HTERT RPE-1 (cell line): ENCODE data around the gene POLD2.
"Not testable (repeated sequence)": the region's sequence is repeated elsewhere in the genome, so short reads cannot be mapped to it uniquely, and the experiment has no call there.

Experiments used
- in situ Hi-C: fragments of 300-500 bp; cut with MboI; formaldehyde crosslinking; loops from 4 replicates; pipeline ENCODE4 v1.14.3; 2020; ENCODE audit warnings: low sequenced_read_pairs

Gene POLD2

DNA sequence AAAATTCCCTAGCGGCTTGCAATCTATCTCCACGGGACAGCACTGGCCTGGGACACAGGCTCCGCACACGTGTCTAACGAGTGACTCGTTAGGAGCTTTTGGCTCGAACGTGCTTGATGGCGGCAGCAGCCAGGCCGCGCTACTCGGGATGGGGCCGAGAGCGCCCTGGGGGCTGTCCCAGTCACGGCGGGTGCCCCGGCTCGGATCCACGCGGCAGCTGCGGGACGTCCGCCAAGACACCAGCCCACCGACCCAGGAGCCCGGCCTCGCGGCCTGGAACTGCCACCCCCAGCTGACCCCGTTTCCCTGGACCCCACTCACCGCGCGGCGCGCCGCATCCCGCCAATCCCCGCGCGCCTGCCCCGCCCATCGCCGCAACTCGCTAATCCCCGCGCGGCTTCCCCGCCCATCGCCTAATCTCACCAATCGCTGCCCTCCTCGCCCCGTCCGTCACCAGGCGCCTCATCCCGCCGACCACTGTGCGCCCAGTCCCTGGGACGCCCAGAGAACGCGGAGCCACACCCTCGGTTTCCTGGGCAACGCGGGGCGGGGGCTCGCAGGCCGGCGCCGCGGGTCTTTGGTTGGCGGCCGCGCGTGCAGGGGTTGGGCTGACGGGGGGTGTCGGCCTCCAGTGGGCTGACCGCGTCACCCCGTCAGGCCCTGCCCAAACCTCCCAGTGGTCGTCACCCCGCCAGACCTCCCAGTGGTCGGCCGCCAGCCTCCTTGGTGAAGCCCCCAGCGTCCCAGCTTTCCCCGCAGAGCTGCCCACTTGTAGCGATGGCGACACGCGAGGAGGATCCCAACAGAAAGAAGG is at the start of gene POLD2:
POLD2 (minus strand) TSS at position 359 of the 814 bp plus-strand sequence. CDS start 1,495 bp downstream, outside the sequence.
- in situ Hi-C loops: no loop called here

DNA sequence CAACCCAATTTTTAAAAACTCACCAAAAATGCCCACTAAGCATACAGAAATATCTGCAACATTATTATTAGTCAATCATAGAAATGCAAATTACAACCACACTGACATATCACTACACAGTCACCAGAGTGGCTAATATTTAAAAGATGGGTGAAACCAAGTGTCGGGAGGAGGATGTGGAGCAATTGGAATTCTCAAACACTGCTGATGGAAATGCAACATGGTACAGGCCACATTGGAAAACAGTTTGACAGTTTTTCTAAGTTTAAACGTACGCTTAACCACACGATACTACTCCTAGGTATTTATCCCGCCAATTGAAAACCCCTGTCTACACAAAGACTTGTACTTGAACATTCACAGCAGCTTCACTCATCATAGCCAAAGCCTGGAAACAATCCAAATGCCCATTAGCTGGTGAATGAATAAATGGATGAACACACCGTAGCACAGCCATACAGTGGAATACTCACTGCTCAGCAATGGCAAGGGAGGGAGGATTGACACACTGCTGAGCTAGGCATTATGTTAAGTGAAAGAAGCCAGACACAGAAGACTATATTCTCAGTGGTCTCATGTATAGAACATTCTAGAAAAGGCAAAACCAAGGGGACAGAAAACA is 49.6 kb upstream of the POLD2 start:
- in situ Hi-C loops: no loop called here

DNA sequence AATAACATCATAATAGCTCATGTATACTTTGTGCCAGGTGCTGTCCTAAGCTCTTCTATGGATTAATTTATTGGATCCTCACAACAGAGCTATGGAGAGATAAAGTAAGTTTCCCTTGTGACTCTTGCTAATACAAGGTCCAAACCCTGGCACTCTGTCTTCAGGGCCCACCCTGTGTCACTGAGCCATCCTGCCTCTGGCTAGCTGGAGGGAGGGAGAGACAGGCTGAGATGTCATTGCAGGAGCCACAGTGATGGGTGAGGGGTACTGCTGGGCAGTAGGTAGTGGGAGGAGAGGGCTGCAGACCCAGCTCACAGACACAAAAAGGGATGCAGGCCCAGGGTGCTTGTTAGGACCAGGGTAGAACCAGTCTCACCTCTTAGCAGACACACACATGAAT is 49.0 kb upstream of the POLD2 start:
- in situ Hi-C loops: no loop called here

DNA sequence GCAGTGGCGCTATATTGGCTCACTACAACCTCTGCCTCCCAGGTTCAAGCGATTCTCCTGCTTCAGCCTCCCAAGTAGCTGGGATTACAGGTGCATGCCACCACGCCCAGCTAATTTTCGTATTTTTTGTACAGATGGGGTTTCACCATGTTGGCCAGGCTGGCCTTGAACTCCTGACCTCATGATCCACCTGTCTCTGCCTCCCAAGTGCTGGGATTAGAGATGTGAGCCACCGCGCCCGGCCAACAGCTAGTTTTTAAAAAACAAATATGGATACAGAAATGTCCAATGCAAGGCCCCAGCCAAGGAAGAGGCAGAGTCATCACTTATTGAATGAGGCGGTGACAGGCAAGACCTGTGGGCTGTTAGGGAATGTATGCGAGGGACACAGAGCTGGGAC is 48.6 kb upstream of the POLD2 start:
- in situ Hi-C loops: not testable (repeated sequence)

DNA sequence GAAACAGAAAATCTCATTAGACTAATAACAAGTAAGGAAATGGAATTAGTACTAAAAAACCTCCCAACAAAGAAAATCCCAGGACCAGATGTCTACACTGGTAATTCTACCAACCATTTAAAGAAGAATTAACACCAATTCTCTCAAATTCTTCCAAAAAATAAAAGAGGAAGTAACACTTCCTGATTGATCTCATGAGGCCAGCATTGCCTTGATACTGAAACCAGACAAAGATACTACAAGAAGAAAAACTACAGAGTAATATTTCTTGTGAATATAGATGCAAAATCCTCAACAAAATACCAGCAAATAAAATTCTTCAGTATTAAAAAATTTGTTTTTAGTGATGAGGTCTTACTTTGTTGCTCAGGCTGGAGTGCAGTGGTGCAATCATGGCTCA is 44.6 kb upstream of the POLD2 start:
- in situ Hi-C loops: no loop called here

DNA sequence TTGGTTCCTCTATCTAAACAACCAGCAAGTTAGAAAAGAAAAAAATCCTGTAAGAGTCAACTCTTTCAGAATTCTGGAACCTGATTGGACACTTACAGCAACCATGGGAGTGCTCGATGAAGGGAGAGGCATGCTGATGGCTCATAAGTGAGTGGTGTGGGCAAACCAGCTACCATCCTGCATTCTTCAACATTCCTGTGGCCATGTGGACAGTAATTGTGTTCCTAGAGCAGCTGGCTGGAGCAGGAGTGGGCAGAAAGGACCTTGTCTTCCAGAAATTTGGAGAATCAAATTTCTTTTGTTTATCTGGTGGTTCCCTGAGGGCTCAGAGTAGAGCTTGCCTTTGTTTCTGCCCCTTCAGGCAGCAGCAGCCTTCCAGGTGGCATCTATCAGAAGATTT is 40.2 kb upstream of the POLD2 start:
- in situ Hi-C loops: no loop called here

DNA sequence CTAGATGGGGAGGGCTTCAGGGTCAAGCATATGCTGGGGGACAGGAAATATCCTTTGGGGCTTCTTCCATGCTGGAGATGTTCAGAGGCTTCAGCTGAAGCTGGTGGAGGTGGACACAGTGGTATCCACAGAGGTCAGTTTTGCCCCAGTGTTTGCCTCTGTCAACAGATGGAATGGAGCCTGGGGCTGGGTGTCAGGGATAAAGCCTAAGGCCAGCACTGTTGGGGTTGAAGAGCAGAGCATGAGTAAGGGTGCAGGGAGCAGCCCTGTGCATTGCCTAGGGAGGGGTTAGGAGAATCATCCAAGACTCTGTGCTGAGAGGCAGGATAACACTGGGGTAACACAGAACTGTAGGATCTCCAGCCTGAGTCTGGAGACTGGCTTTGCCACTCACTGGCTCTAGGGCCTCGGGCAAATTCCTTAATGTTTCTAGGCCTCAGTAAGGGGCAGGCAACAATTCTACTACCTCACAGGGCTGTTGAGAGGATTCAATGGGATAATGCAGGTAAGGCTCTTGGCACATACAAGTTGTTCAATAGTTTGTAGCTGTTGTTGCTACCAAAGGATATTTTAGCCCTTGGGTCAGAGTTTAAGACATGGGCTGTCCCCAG is 39.5 kb upstream of the POLD2 start:
- in situ Hi-C loops: no loop called here

DNA sequence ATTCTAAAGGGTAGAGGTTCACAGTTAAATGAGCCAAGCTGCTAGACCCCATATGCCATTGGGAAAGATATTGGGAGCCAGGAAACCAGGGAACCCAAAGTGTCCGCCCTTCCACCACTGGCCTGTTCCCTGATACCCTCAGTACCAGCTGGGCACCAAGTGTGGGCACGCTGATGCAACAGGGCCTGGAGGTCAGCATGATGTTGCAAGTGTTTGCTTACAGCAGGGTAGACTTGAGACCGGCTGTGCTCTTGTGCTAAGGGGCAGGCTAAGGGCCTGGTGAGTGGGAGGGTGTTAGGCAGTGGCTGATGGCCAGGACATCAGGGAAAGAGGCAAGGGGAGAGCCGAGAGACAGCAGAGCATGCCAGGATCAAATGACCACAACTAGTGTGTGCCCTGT is 38.8 kb upstream of the POLD2 start:
- in situ Hi-C loops: no loop called here

DNA sequence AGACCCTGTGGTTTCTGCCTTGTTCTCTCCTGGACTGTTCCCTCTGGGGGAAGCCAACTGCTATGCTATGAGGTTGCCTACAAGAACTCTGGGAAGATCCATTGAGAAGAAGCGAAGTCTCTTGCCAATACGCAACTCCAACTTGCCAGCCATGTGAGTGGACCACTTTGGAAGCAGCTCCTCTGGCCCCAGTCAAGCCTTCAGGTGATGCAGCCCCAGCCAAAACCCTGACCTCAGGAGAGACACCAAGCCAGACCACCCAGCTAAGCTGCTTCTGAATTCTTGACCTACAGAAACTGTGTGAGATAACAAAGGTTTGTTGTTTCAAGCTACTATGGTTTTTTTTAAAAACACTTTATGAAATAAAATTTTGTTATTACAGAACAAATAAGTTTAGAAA is 38.0 kb upstream of the POLD2 start:
- in situ Hi-C loops: no loop called here

DNA sequence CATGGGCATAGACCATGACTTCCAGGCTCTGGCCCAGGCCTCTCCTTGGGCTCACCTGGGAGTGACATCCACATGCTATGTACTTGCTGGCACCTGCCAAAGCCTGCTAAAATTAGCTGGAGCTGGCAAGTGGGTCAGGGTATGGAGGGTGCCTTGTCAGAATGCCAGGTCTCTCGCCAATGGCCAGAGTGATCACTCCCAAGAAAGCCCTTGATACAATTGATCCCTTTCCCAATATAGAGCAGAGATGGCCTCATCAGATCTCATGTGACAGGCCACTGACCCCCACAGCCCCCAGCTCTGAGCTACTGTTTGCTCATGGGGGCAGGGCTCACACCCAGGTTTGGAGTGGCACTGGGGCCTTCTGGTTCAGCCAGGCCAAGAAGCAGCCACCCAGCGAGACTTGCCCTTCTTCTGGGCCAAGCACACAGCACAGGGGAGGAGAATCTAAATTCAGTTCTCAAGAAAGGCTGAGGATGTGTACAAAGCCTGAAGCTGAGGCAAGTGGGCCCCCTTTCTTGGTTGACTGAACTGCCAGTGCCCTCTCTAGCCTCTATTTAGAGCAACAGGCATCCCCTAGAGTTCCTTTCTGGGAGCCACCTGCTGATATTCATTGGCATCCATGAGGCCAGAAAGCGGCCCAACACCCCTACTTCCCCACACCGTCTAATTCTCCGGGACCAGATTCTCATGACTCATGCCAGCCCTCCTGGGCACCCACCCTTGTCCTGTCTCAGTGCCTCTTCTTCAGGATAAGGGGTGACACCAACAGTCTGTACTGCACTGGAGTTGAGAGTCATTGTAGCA is 36.7 kb upstream of the POLD2 start:
- in situ Hi-C loops: no loop called here

DNA sequence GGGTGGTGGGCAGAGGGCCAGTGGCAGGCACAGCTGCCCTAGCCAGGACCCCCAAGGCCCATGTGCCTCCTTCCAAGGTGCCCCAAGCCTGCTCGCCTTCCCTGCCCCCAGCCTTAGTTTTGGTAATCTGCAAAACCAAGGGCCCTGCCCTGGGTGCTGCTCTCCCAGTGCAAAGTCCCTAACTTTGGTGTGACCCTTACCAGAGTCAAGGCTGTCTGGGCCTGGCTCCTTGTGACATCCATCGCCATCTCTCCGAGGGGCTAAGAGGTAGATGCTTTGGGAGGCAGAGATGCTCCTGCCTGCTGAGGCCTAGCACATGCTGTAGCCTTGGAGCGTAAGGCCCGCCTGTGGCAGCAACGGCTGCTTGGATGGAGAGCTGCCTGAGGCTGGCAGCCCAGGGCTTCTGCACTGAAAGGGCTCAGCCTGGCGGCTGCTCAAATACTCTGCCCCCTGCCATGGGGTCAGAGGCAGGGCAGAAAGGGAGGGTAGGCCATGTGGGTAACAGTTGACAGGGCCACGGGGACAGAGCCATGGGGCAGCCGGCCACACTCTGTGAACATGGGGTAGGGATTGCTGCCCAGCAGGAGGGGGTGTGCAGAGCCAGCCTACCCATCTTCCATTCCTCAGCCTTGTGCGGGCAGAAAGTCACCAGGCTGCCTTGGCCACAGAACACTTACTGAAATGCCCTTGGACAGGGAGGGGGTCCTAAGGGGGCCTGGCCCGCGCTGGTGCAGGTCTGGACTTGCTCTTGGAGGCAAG is 35.7 kb upstream of the POLD2 start:
- in situ Hi-C loops: no loop called here

DNA sequence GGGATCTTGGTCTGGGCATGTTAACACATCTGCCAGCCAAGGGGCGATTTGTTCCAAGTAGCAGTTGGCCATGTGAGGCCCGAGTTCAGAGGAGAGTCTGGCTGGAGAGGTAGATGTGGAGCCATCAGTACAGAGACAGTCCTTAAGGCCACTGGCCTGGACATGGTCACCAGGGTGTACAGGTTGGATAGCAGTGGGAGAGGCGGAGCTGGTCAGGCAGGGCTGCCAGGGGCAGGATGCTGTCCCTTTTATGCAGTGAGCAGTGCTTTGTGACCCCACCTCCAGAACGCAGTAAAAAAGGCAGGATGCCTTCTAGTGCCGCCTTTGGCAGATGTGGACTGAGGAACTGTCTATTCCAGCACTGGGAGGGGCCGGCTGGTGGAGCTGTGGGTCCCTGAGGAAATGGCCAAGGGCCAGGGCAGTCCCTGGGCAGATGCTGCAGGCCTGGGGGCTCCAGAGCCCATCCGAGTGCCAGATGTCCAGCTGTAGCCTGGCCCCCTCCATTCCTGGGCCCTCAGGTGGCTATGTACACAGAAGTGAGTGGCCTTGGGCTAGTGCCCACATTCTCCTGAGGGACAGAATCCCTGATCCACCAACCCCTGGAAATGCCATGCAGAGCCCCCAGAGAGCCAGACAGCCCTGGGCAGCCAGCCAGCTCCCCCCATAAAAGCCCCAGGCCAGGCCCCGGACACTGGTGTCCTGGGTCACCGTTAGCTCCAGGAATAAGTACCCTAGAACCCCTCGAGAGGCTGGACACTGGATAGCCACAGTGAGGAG is 34.9 kb upstream of the POLD2 start:
- in situ Hi-C loops: no loop called here

DNA sequence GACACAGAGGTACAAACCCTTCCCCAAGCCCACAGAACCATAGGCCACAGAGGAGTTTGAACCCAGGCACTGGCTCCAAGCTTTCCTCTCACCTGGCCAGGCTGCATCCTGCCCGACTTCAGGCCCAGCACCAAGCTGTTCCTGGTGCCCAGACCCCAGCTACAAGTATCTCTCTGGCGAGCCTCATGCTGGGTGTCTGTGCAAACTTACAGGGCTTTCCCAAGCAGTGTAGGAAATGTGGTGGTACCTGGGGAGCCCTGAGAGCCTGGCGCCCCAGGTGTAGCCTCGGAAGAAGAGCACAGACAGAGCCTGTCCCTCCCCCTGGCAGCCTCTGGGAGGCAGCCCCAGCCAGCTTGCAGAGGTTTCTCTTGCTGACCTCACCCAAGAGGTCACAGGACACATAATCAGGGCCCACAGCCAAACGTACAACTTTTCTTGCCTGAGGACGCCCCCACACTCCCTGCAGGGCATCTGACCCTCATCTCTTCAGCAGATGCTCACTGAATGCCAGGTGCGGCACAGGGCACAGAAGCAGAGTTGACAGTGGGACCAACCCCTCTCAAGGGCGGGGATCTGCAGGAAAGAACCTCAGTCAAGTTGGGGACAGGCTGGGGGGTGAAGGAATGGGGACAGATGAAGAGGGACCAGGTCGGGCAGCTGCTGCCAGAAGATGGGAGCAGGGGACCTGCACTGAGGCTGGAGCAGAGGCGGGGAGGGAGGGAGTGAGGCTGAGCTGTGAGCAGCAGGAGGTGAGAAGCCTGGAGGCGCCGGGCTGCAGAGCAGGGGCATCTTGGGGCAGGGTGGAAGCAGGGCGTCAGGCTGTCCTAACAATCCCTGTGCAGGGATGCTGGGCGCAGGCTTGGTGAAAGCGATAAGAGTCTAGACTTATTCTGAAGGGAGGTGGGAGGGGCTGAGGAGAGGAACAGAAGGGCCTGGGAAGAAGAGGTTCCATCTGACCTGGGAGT is 34.0 kb upstream of the POLD2 start:
- in situ Hi-C loops: no loop called here

DNA sequence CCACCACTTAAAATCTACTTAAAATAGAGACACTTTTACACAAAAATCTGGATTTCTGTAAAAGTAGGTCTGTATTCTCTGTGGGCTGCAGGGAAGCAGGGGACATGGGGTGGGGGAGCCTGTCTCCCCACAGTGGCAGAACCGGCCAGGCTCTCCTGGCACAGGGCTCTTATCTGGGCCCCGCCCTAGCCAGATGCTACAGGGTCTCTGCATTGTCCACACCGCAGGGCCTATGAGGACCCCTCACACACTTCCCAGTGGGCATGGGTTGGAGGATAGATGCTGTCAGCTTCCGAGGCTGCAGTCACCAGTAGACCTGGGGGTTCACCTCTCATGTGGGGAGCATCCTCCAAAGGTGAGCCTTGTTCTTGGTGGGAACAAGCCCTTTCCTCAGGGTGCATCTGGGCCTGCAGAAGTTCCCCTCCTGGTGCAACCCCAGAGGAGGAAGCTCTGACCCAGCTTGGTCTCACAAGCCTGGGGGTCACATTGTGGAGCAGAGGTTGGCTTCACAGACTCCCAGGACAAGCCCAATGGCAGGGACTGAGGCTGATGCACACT is 33.2 kb upstream of the POLD2 start:
- in situ Hi-C loops: no loop called here

DNA sequence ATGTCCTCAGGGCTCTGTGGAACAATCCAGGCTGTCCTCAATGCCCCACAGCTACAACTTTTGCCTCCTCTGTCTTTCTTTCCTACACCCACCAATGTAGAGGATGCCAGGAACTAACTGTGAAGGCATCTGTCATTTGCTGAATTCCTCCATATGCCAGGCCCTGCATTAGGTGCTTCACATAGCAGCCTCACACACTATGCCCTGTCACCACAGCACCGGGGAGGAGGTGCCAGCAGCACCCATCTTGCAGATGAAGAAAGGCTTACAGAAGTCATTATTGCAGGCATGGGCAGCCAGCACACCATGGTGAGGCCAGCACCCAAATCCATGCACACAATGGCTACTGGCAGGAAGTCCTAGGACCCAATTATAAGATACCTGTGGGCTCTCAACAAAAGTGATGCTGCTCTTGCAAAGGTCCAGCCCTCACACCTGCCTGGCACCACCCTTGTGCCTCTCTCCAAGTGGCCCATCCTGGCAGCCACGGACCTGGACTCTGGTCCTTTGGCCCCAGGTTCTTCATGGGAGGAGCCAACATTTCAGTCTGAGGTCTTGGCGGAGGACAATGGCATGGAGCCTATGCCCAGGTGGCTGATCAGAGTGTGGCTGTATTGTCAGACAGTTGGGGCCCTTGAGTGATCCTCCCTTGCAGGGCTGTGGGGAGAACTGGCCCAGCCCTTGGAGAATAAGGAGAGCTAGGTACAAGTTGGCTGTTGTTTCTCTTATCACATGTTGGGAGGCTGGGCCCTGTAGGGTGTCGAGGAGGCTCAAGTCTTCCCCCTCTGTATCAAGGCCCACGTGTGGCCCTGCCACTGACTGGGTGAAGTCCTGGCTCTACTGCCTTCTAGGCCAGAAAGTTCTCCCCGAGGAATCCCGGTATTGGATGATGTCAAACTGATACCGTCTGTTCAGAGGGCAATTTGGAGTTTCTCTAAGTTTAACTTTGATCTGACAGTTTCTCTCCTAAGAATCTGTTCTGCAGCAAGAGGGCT is 32.1 kb upstream of the POLD2 start:
- in situ Hi-C loops: no loop called here

DNA sequence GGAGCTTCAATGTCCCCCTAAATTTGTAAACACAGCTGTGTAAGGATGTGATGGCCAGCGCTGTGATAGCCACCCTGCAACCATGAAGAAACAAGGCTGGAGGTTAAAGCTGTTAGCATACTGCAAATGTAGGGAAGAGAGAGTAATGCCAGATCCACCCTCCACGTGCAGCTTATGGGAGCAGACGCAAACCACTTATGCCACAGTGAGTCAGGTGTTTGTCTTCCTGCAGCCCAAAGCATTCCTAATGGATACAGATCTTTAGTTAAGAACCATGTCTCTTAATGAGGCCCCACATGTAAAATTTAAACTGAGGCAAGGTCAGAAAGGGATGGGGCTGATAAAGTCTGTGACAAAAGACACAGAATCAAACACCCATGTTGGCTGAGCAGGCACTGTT is 31.4 kb upstream of the POLD2 start:
- in situ Hi-C loops: no loop called here

DNA sequence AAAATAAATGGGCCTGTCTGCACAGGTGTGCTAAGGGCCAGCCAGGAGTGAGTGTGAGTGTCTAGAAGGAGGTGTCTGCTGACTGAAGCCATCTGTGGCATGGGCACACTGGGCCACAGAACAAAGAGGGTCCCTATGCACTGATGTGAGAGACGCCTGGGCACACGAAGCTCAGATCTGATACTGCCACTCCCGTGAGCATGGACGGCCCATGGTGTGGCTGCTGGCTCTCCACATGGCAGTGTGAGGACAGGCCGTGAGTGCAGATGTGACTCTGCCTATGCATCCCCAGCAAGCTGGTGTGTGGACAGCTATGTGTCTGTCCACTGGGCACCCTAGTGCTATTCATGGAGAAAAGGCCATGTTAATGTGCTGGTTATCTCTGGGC is 30.6 kb upstream of the POLD2 start:
- in situ Hi-C loops: no loop called here
